GM13977 (cell line): Measurements from ENCODE around the gene ADAMTS10.
"Not testable (repeated sequence)": the region's sequence is repeated elsewhere in the genome, so short reads cannot be mapped to it uniquely, and the experiment has no call there.

Experiments
- DNase-seq: peaks from one replicate; pipeline ENCODE4 v3.0.0; 2012; ENCODE audit warnings: low spot score
- in situ Hi-C: fragments of 300-500 bp; cut with MboI; formaldehyde crosslinking; loops from one replicate; pipeline ENCODE4 v1.12.0; 2022; ENCODE audit warnings: low sequenced_read_pairs, low pct_unique_long_range_greater_than_20kb, mixed read lengths, inconsistent platforms; ENCODE audit not compliant: unreplicated experiment
- TF ChIP-seq, protein P1 (sequence below): IDR thresholded peaks from 2 replicates; pipeline ENCODE4 v1.5.1; 2012; ENCODE audit warnings: mild to moderate bottlenecking, control low read depth; ENCODE audit not compliant: insufficient read depth; ENCODE audit errors: extremely low read depth, missing control alignments

ADAMTS10 gene

DNA sequence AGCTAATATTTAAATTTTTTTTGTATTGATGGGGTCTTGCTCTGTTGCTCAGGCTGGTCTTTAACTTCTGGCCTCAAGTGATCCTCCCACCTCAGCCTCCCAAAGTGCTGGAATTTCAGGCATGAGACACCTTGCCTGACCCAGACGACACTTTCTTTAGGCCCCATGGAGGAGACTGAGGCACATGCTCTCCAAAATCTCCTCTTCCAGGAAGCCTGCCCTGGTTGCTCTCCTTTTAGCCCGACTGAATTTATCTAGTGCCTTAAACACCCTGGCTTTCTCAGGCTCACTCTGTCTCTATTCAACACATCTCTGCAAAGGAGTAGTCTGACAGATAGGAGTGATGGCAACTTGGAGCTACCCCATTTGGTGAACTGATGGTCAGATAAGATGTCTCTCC lies 52.2 kb downstream of the ADAMTS10 start:
- in situ Hi-C loops = no loop called here
- TF ChIP-seq, protein P1, sequence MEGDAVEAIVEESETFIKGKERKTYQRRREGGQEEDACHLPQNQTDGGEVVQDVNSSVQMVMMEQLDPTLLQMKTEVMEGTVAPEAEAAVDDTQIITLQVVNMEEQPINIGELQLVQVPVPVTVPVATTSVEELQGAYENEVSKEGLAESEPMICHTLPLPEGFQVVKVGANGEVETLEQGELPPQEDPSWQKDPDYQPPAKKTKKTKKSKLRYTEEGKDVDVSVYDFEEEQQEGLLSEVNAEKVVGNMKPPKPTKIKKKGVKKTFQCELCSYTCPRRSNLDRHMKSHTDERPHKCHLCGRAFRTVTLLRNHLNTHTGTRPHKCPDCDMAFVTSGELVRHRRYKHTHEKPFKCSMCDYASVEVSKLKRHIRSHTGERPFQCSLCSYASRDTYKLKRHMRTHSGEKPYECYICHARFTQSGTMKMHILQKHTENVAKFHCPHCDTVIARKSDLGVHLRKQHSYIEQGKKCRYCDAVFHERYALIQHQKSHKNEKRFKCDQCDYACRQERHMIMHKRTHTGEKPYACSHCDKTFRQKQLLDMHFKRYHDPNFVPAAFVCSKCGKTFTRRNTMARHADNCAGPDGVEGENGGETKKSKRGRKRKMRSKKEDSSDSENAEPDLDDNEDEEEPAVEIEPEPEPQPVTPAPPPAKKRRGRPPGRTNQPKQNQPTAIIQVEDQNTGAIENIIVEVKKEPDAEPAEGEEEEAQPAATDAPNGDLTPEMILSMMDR = no peak
- DNase-seq = no peak

DNA sequence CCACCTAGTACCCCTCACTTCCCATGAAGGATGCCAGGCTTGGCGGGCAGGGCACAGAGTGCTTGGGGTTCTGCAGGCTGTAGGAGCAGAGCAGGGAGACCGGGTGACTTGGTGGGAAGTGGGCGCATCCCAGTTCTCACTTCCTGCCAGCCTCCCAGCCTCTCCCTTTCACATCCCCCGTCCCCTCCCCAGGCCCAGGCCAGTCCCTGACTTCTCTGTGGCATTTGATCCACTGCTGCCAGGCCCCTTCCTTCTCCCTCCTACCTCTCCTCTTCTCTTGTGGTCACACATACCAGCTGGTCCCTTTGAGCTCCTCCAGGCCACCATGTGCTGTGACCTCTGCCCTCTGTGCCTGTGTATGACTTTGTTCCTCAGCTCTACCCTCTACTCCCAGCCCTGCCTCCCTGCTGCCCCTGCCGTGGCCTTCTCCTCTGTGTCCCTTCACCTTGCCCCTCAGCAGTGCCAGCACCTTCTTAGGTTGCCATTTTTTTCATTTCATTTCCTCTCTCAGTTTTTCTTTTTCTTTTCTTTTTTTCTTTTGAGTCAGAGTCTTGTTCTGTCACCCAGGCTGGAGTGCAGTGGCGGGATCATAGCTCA lies 52.8 kb downstream of the ADAMTS10 start:
- in situ Hi-C loops = no loop called here
- TF ChIP-seq, protein P1 = no peak
- no peak for DNase-seq

DNA sequence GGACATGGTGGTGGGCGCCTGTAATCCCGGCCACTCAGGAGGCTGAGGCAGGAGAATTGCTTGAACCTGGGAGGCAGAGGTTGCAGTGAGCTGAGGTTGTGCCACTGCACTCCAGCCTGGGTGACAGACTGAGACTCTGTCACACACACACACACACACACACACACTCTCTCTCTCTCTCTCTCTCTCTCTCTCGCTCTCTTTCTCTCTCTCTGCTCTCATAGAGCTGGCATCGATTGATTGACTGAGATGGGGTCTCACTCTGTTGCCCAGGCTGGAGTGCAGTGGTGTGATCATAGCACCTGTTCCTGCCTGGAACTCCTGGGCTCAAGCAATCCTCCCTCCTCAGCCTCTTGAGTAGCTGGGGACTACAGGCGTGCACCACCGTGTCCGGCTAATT lies 56.8 kb downstream of the ADAMTS10 start:
- DNase-seq, in situ Hi-C loops: not testable (repeated sequence)

DNA sequence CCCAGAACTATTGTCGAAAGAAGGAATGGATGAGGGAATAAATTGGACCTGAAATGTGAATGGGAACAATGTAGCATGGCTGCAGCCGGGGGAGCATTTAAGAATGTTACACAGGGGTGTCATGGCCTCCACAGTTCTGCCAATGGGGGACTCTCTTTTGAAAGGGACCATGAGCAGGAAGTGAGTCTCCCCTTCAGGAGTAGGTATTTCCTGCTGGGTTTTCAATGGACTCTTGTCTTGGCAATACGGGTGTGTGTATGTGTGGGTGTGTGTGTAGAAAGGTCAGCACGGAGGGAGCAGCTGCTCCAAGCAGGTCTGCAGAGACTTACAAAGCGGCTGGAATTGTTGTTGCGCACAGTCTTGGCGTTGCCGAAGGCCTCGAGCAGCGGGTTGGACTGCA lies 57.7 kb downstream of the ADAMTS10 start:
- in situ Hi-C loops = no loop called here
- TF ChIP-seq, protein P1 = no peak
- DNase-seq = no peak

DNA sequence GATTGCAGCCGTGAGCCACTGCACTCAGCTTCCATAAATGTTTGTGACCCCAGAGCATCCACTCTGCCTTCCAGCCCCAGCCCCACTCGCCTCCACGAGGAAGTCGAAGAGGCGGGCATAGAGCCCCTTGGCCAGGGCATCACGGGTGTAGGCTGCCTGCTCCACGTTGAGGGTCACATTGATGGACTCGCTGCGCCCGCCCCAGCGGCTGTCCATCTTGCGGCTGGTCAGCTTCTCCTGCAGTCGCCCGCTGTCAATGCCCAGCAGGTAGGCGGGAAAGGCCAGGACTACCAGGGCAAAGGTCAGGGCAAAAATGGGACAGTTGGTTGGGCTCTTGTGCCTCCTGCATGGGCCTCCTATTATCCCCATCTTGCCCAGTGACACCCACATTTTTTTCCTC lies 60.4 kb downstream of the ADAMTS10 start:
- in situ Hi-C loops = no loop called here
- TF ChIP-seq, protein P1 = no peak
- no peak for DNase-seq

DNA sequence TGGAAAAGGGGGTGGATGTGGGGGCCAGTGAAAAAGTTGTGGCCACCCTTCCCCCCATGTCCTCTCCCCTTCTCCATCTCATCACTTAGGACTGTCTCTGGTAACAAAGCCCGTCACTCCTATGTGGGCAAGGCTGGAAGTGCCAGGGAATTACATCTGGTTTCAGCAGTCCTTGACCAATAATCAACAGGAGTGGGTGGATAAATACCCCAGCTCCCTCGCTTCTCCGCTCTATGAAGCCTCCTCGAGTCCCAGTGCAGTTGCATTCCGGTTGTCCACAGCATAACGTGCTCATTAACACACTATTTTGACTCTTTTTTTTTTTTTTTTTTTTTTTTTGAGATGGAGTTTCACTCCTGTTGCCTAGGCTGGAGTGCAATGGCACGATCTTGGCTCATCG lies 64.8 kb downstream of the ADAMTS10 start:
- in situ Hi-C loops = no loop called here
- TF ChIP-seq, protein P1 = no peak
- no peak for DNase-seq

DNA sequence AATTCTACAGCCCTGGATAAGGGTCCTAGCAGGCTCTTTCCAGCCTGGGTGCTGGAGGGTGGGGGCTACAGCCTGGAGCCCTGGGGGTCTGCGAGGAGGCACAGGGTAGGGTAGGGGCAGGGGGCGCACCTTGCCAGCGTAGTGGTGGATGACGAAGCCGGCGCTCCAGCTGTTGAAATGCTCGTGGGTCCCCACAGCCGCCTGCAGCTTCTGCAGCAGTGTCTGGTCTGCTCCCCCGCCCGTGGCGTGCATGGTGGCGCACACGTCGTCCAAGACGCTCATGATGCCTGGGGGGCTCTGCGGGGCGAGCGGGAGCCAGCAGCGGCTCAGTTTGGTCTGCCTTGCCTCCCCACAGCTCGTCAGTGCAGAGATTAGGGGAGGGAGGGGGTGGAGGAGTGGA lies 66.3 kb downstream of the ADAMTS10 start:
- DNase-seq = no peak
- in situ Hi-C loops = no loop called here
- TF ChIP-seq, protein P1 = no peak
